AG04450 (cell line): Measurements from ENCODE around the gene UBE3D. TPM values are rescaled to one million over a fixed set of nuclear protein-coding genes. Genes with fewer than 3 reads are reported as not detected.

ENCODE experiments used
- CTCF ChIA-PET: fragments of 300-600, 350-600 bp; formaldehyde crosslinking; extraction: SDS; loops from one replicate; lab custom pipeline; 2022; ENCODE audit warnings: antibody characterized with exemption, inconsistent platforms; lab: Charles Lee
- POLR2A ChIA-PET: fragments of 350-600 bp; formaldehyde crosslinking; extraction: SDS; loops from one replicate; lab custom pipeline; 2021; ENCODE audit warnings: antibody characterized with exemption, inconsistent platforms; lab: Yijun Ruan, JAX
- DNase-seq: peaks from one replicate; pipeline ENCODE4 v3.0.0-alpha.2; 2011; ENCODE audit warnings: low read depth, low spot score
- H3K27ac ChIP-seq: one replicate; pipeline ENCODE4 v1.5.1; 2012; ENCODE audit warnings: low read depth, low read length, control low read depth
- H3K27me3 ChIP-seq: one replicate; pipeline ENCODE4 v1.6.0; 2012; ENCODE audit warnings: low read length; ENCODE audit not compliant: control insufficient read depth, insufficient read depth
- H3K4me3 ChIP-seq: 2 replicates; pipeline ENCODE4 v1.5.1; 2011; ENCODE audit warnings: mild to moderate bottlenecking, low read depth, low read length, control low read depth
- H3K9me3 ChIP-seq: 2 replicates; pipeline ENCODE4 v1.5.1; 2012; ENCODE audit warnings: low read length; ENCODE audit not compliant: control insufficient read depth, insufficient read depth
- CTCF ChIP-seq: IDR thresholded peaks from 2 replicates; pipeline ENCODE4 v1.5.1; 2011; ENCODE audit warnings: low read depth, low read length, control low read depth, inconsistent platforms
- polyA plus RNA-seq: library from polyadenylated mRNA; depleted of rRNA; stranded (reverse); fragments of >200 nt; gene quantifications from 2 replicates; pipeline ENCODE4 v1.2.3, GENCODE V29; 2011

UBE3D gene
- polyA plus RNA-seq, 1 experiment: 6.4 TPM

GRCh38 chr6:83083476-83083875, 17.8 kb upstream of the UBE3D start:
- CTCF ChIA-PET: interaction anchor here (1.6 to 5.2 kb wide), 2 partner anchors 17 to 131 kb away, joined by 7 to 52 read pairs; partner anchors contain the start of genes DOP1A and UBE3D

DNA sequence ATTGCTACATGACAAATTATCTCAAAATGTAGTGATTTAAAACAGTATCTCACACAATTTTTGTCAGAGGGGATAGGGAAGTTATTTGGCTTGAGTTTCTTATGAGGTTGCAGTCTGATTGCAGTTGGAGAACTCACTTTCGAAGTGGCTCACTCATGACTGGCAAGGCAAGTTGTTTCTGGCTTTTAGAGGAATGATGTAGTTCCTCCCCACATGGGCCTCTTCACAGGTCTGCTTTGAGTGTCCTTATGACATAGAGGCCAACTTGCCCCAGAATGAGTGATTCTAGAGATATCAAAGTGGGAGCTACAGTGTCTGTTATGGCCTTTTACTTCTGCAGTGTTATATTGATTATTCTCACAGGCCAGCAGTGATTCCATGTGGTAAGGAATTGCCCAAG, 8.0 kb upstream of the UBE3D start:
- no peaks in the 10 kb centered on the region for H3K27me3 ChIP-seq
- POLR2A ChIA-PET: no interaction called here
- no peak for DNase-seq
- no peak overlapping the region for H3K4me3 ChIP-seq
- TF ChIP-seq CTCF: no peak
- CTCF ChIA-PET: interaction anchor here (1.3 to 3.0 kb wide), 2 partner anchors 7 to 141 kb away, joined by 3 to 42 read pairs; partner anchors contain the start of genes DOP1A and UBE3D
- no peak overlapping the region for H3K27ac ChIP-seq
- H3K9me3 ChIP-seq: no peaks in the 10 kb centered on the region

More at GRCh38 chr6:83083476-83083875, 17.8 kb upstream of the UBE3D start:
- no peak overlapping the region for H3K27ac ChIP-seq
- no peak for DNase-seq
- no peak for TF ChIP-seq CTCF
- no peaks in the 10 kb centered on the region for H3K27me3 ChIP-seq
- POLR2A ChIA-PET: no interaction called here
- no peaks in the 10 kb centered on the region for H3K9me3 ChIP-seq
- H3K4me3 ChIP-seq: no peak overlapping the region

DNA sequence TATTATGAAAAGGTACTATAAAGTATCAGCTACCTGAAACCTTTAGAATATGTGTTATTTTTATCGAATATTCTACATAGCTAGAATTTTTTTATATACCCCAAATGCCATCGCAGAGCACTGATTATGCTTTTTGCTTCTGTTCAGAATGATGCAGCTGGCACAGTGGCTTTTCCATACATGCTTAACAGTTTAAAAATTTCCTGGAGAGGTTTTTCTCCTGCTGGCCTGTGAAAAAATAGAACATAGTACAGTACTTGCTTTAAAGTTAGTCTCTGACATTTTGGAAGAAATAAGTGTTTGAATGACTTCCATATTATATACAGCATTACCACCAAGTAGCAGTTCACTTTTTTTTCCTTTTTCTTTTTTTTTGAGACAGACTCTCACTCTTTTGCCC, 7.1 kb upstream of the UBE3D start:
- no peak for DNase-seq
- TF ChIP-seq CTCF: no peak
- ChIA-PET CTCF (interaction anchor here (0.6 to 9.1 kb wide), 4 partner anchors 15 to 437 kb away, joined by 3 to 384 read pairs (median 6); partner anchors contain the start of gene PRSS35), POLR2A (no interaction called here)
- Histone ChIP-seq H3K9me3 (no peaks in the 10 kb centered on the region), H3K4me3 (no peak overlapping the region), H3K27ac (no peak overlapping the region), H3K27me3 (no peaks in the 10 kb centered on the region)

DNA sequence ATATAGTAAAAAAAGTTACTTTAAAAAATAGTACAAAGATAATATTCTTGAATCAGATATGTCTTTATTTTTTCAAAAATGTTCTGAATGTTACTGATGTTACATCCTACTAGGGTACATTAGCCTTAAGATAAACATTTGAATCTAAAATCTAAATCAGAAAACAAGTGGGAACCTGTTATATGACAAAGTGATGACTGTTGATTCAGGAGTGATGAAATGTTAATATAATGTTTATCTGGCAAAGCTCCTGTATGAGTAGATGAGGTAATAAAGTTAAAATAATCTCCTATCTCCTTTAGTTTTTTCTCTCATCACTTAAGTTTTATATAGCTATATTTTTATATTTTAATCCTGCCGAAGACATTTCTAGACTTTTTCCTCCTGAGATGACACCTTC, 6.1 kb upstream of the UBE3D start:
- H3K27ac ChIP-seq: no peak overlapping the region
- H3K27me3 ChIP-seq: no peaks in the 10 kb centered on the region
- ChIA-PET CTCF (interaction anchor here (1.0 to 9.1 kb wide), 3 partner anchors 14 to 438 kb away, joined by 3 to 384 read pairs (median 4); partner anchors contain the start of gene PRSS35), POLR2A (no interaction called here)
- TF ChIP-seq CTCF: no peak
- no peaks in the 10 kb centered on the region for H3K9me3 ChIP-seq
- no peak for DNase-seq
- no peak overlapping the region for H3K4me3 ChIP-seq

GRCh38 chr6:83071023-83071422, 5.4 kb upstream of the UBE3D start:
- ChIA-PET POLR2A (no interaction called here), CTCF (interaction anchor here (1.0 to 9.1 kb wide), 4 partner anchors 13 to 439 kb away, joined by 3 to 534 read pairs (median 194); partner anchors contain the start of gene PRSS35)
- H3K9me3 ChIP-seq: no peaks in the 10 kb centered on the region
- no peaks in the 10 kb centered on the region for H3K27me3 ChIP-seq
- DNase-seq: no peak
- no peak overlapping the region for H3K27ac ChIP-seq
- no peak overlapping the region for H3K4me3 ChIP-seq
- TF ChIP-seq CTCF: no peak
